OCI-LY7 (cell line): ENCODE data around the gene SIAE. TPM values are rescaled to one million over a fixed set of nuclear protein-coding genes. Genes with fewer than 3 reads are reported as not detected.

Source experiments
- BruUV-seq: library from RNA; stranded (reverse); fragments of 400-500 nt; replicated peaks from 2 replicates; lab custom pipeline; 2021; lab: Mats Ljungman, UMichigan
- CTCF ChIA-PET: fragments of 300-600 bp; sonication (Branson Sonifier 250); formaldehyde crosslinking; loops from one replicate; lab custom pipeline; 2022; ENCODE audit warnings: antibody characterized with exemption; ENCODE audit not compliant: unreplicated experiment; lab: Charles Lee
- POLR2A ChIA-PET: fragments of 300-600 bp; sonication (Branson Sonifier 250); formaldehyde crosslinking; loops from one replicate; lab custom pipeline; 2022; ENCODE audit warnings: antibody characterized with exemption; lab: Charles Lee
- DNase-seq: peaks from one replicate; pipeline ENCODE4 v3.0.0-alpha.2; 2015; ENCODE audit warnings: low spot score
- H2AFZ ChIP-seq: fragments of 200-600 bp; sonication (generic), shearing (Covaris generic); 2 replicates; pipeline ENCODE4 v1.6.1; 2014; ENCODE audit warnings: mild to moderate bottlenecking, antibody characterized with exemption, low read length, moderate library complexity
- H3K27ac ChIP-seq: fragments of 200-600 bp; sonication (generic); 2 replicates; pipeline ENCODE4 v1.5.1; 2014; ENCODE audit warnings: mixed run types, low read depth, mild to moderate bottlenecking, moderate library complexity, low read length, inconsistent platforms; ENCODE audit not compliant: poor library complexity, severe bottlenecking
- H3K36me3 ChIP-seq: fragments of 200-600 bp; sonication (generic); 2 replicates; pipeline ENCODE4 v1.6.1; 2014; ENCODE audit warnings: mild to moderate bottlenecking, antibody characterized with exemption, low read length, moderate library complexity, mixed read lengths; ENCODE audit not compliant: insufficient read depth
- H3K4me1 ChIP-seq: fragments of 200-600 bp; sonication (generic); 2 replicates; pipeline ENCODE4 v1.5.1; 2014; ENCODE audit warnings: mild to moderate bottlenecking, low read length; ENCODE audit not compliant: insufficient read depth, poor library complexity, severe bottlenecking
- H3K4me2 ChIP-seq: fragments of 200-600 bp; sonication (generic); 2 replicates; pipeline ENCODE4 v1.6.1; 2014; ENCODE audit warnings: mild to moderate bottlenecking, low read length
- H3K4me3 ChIP-seq: fragments of 200-600 bp; sonication (generic); 2 replicates; pipeline ENCODE4 v1.5.1; 2014; ENCODE audit warnings: mild to moderate bottlenecking, low read depth, low read length; ENCODE audit not compliant: poor library complexity, severe bottlenecking
- H3K79me2 ChIP-seq: fragments of 200-600 bp; sonication (generic); 2 replicates; pipeline ENCODE4 v1.6.1; 2016; ENCODE audit warnings: low read depth, mild to moderate bottlenecking, low read length, moderate library complexity, mixed read lengths; ENCODE audit not compliant: insufficient read depth
- H3K9me2 ChIP-seq: fragments of 200-600 bp; sonication (generic); 2 replicates; pipeline ENCODE4 v1.6.1; 2016; ENCODE audit warnings: mild to moderate bottlenecking, low read length, mixed read lengths; ENCODE audit not compliant: insufficient read depth
- H3K9me3 ChIP-seq: fragments of 200-600 bp; sonication (generic); 2 replicates; pipeline ENCODE4 v1.6.1; 2014; ENCODE audit warnings: mild to moderate bottlenecking, mixed run types, low read length, mixed read lengths
- H4K20me1 ChIP-seq: fragments of 200-600 bp; sonication (generic); 2 replicates; pipeline ENCODE4 v1.6.1; 2014; ENCODE audit warnings: mild to moderate bottlenecking, antibody characterized with exemption, low read length, moderate library complexity, mixed read lengths; ENCODE audit not compliant: insufficient read depth
- CTCF ChIP-seq: fragments of 200-600 bp; sonication (generic); conservative IDR thresholded peaks from 2 replicates; pipeline ENCODE4 v1.5.1; 2014; ENCODE audit warnings: mild to moderate bottlenecking, antibody characterized with exemption, low read length, moderate library complexity, mixed read lengths
- EZH2phosphoT487 ChIP-seq: fragments of 200-600 bp; sonication (generic); IDR thresholded peaks from 2 replicates; pipeline ENCODE4 v1.6.1; 2018; ENCODE audit warnings: low read depth, borderline replicate concordance, mild to moderate bottlenecking, mixed run types, antibody characterized with exemption, low read length, moderate library complexity, mixed read lengths
- intact Hi-C: fragments of 100-400 bp; cut with micrococcal nuclease; formaldehyde crosslinking; loops from one replicate; pipeline ENCODE4 v1.10.0; 2022; ENCODE audit not compliant: unreplicated experiment
- total RNA-seq, 2 experiments: library from RNA; depleted of rRNA in 1 of 2; stranded (reverse); fragments of >200 nt in 1 of 2; shearing (Covaris generic) in 1 of 2; gene quantifications; 2 replicates each; pipeline ENCODE4 v1.2.3, GENCODE V29; 2014 to 2022

The SIAE gene
- total RNA-seq, 2 experiments from 2014 or later, result 2.6 to 8.6 TPM

- Histone ChIP-seq H3K36me3 (no peaks in the 10 kb centered on the region), H3K9me3 (no peaks in the 10 kb centered on the region), H2AFZ (no peak overlapping the region), H4K20me1 (no peaks in the 10 kb centered on the region), H3K27ac (no peak overlapping the region), H3K9me2 (no peaks in the 10 kb centered on the region), H3K4me3 (no peak overlapping the region), H3K4me2 (no peak overlapping the region), H3K4me1 (no peaks in the 10 kb centered on the region), H3K79me2 (no peaks in the 10 kb centered on the region)
- DNase-seq, result no peak
- BruUV-seq, result no TSS peak
- ChIA-PET POLR2A (no interaction called here), CTCF (no interaction called here)
- intact Hi-C loops, result no loop called here
- TF ChIP-seq EZH2phosphoT487 (no peak), CTCF (no peak)
Observed at GRCh38 chr11:124693142-124693541, 19.6 kb upstream of the SIAE start.

DNA sequence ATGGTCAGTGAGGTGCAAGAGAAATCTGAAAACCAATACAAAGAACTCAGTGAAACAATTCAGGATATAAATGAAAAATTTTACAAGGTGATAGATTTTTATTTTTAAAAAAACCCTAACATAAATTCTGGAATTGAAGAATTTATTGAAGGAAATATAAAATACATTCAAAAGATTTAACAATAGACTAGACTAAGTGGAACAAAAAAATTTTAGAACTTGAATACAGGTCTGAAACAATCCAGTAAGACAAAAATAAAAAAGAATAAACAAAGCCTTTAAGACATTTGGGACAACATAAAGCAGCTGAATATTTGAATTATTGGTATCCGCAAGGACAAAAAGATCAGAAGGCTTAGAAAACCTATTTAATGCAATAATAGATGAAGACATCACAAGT is 8.9 kb upstream of the SIAE start:
- H3K9me2 ChIP-seq, result no peaks in the 10 kb centered on the region
- intact Hi-C loops, result no loop called here
- no peaks in the 10 kb centered on the region for H4K20me1 ChIP-seq
- H3K79me2 ChIP-seq, result no peaks in the 10 kb centered on the region
- no peak overlapping the region for H3K4me3 ChIP-seq
- no peak overlapping the region for H3K4me2 ChIP-seq
- no peak for TF ChIP-seq EZH2phosphoT487
- no peak for TF ChIP-seq CTCF
- ChIA-PET POLR2A (no interaction called here), CTCF (no interaction called here)
- no peak overlapping the region for H2AFZ ChIP-seq
- no TSS peak for BruUV-seq
- H3K27ac ChIP-seq, result no peak overlapping the region
- H3K9me3 ChIP-seq, result peaks cover 32% of the 10 kb centered on the region
- H3K4me1 ChIP-seq, result no peaks in the 10 kb centered on the region
- no peak for DNase-seq
- H3K36me3 ChIP-seq, result no peaks in the 10 kb centered on the region

DNA sequence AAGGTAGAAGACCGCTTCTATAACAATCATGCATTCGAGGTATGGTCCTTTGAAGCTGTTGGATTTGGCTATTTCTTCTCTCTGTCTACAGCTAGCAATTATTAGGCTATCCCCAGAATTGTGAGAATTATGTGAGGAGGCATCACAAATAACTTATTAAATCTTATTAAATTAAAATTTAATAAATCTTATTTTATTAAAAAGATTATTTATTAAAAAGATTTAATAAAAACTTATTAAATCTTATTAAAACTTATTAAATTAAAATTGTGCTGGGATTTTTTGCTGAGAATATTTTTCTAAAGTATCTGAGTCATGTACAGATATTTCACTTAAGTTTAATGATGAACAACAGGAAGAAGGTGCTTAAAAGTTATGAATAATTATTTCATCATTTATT is 7.9 kb upstream of the SIAE start:
- Histone ChIP-seq H3K79me2 (no peaks in the 10 kb centered on the region), H2AFZ (no peak overlapping the region), H3K4me3 (no peak overlapping the region), H4K20me1 (no peaks in the 10 kb centered on the region), H3K9me3 (peaks cover 22% of the 10 kb centered on the region), H3K9me2 (no peaks in the 10 kb centered on the region), H3K36me3 (no peaks in the 10 kb centered on the region), H3K4me2 (no peak overlapping the region), H3K4me1 (peaks cover 3% of the 10 kb centered on the region), H3K27ac (no peak overlapping the region)
- ChIA-PET CTCF (no interaction called here), POLR2A (no interaction called here)
- intact Hi-C loops, result no loop called here
- no peak for TF ChIP-seq CTCF
- BruUV-seq, result no TSS peak
- DNase-seq, result no peak
